HEK293 (cell line): ENCODE data around the gene RGS13.

ENCODE experiments used
- CTCF ChIA-PET: fragments of 350-600 bp; formaldehyde crosslinking; extraction: SDS; loops from one replicate; lab custom pipeline; 2021; ENCODE audit warnings: antibody characterized with exemption; lab: Yijun Ruan, JAX
- POLR2A ChIA-PET: fragments of 300-600 bp; formaldehyde crosslinking; extraction: SDS; loops from one replicate; lab custom pipeline; 2020; ENCODE audit warnings: antibody characterized with exemption, inconsistent platforms; lab: Yijun Ruan, JAX
- H3K27ac ChIP-seq: fragments of 200-500 bp; sonication (Bioruptor generic); 2 replicates; pipeline ENCODE4 v1.5.1; 2014; ENCODE audit warnings: low read depth, low read length, control low read depth, inconsistent platforms; ENCODE audit errors: extremely low read depth
- H3K36me3 ChIP-seq, 2 experiments: fragments of 200-500 bp in 1 of 2; sonication (Bioruptor generic) in 1 of 2; 1 replicate in 1 of 2; 2 replicates in 1 of 2; pipeline ENCODE4 v1.5.1; 2014 to 2017; ENCODE audit warnings: inconsistent platforms in 2 of 2, low read length in 2 of 2; ENCODE audit not compliant: control insufficient read depth in 2 of 2, insufficient read depth in 1 of 2
- H3K4me1 ChIP-seq: fragments of 200-500 bp; sonication (Bioruptor generic); 2 replicates; pipeline ENCODE4 v1.5.1; 2014; ENCODE audit warnings: mild to moderate bottlenecking, low read length, inconsistent platforms; ENCODE audit not compliant: control insufficient read depth, insufficient read depth
- H3K4me3 ChIP-seq: 2 replicates; pipeline ENCODE4 v1.5.1; 2011; ENCODE audit warnings: low read depth, mild to moderate bottlenecking, control low read depth, low read length, moderate library complexity
- H3K9me3 ChIP-seq: fragments of 200-500 bp; sonication (Bioruptor generic); 2 replicates; pipeline ENCODE4 v1.5.1; 2014; ENCODE audit warnings: low read depth, low read length, inconsistent platforms; ENCODE audit not compliant: control insufficient read depth, insufficient read depth
- GFI1B ChIP-seq: fragments of 450-650 bp; formaldehyde crosslinking; IDR thresholded peaks from 2 replicates; pipeline ENCODE4 v1.5.1; 2016; ENCODE audit warnings: missing biosample characterization, missing genetic modification characterization
- HOXA7 ChIP-seq: sonication (generic); formaldehyde crosslinking; IDR thresholded peaks from 2 replicates; pipeline ENCODE4 v1.8.1; 2022; ENCODE audit warnings: missing genetic modification reagents, borderline replicate concordance
- HOXC10 ChIP-seq: sonication (generic); formaldehyde crosslinking; IDR thresholded peaks from 2 replicates; pipeline ENCODE4 v1.8.1; 2023; ENCODE audit warnings: mild to moderate bottlenecking, missing genetic modification reagents
- MZF1 ChIP-seq: fragments of 450-650 bp; formaldehyde crosslinking; IDR thresholded peaks from 2 replicates; pipeline ENCODE4 v1.5.1; 2017; ENCODE audit warnings: missing biosample characterization, missing genetic modification characterization, borderline replicate concordance
- SCRT2 ChIP-seq: fragments of 450-650 bp; formaldehyde crosslinking; IDR thresholded peaks from 2 replicates; pipeline ENCODE4 v1.5.1; 2016; ENCODE audit warnings: missing biosample characterization, missing genetic modification characterization
- SP2 ChIP-seq: fragments of 450-650 bp; formaldehyde crosslinking; IDR thresholded peaks from 2 replicates; pipeline ENCODE4 v1.5.1; 2016; ENCODE audit warnings: missing biosample characterization, missing genetic modification characterization
- ZBTB1 ChIP-seq: fragments of 450-650 bp; formaldehyde crosslinking; IDR thresholded peaks from 2 replicates; pipeline ENCODE4 v1.5.1; 2016; ENCODE audit warnings: missing biosample characterization, missing genetic modification characterization
- ZNF155 ChIP-seq: fragments of 450-650 bp; formaldehyde crosslinking; IDR thresholded peaks from 2 replicates; pipeline ENCODE4 v1.5.1; 2016; ENCODE audit warnings: missing biosample characterization, missing genetic modification characterization
- ZNF175 ChIP-seq: fragments of 450-650 bp; formaldehyde crosslinking; IDR thresholded peaks from 2 replicates; pipeline ENCODE4 v1.5.1; 2016; ENCODE audit warnings: missing biosample characterization, missing genetic modification characterization
- ZNF2 ChIP-seq: fragments of 450-650 bp; formaldehyde crosslinking; IDR thresholded peaks from 2 replicates; pipeline ENCODE4 v1.5.1; 2016; ENCODE audit warnings: missing biosample characterization, missing genetic modification characterization
- ZNF473 ChIP-seq: fragments of 450-650 bp; formaldehyde crosslinking; IDR thresholded peaks from 2 replicates; pipeline ENCODE4 v1.5.1; 2017; ENCODE audit warnings: missing biosample characterization, missing genetic modification characterization
- ZNF510 ChIP-seq: fragments of 450-650 bp; formaldehyde crosslinking; IDR thresholded peaks from 2 replicates; pipeline ENCODE4 v1.5.1; 2018; ENCODE audit warnings: mild to moderate bottlenecking, missing genetic modification characterization, missing biosample characterization; ENCODE audit not compliant: insufficient replicate concordance
- ZNF514 ChIP-seq: fragments of 450-650 bp; formaldehyde crosslinking; IDR thresholded peaks from 2 replicates; pipeline ENCODE4 v1.5.1; 2016; ENCODE audit warnings: missing biosample characterization, missing genetic modification characterization
- ZNF621 ChIP-seq: fragments of 450-650 bp; formaldehyde crosslinking; IDR thresholded peaks from 2 replicates; pipeline ENCODE4 v1.5.1; 2017; ENCODE audit warnings: missing biosample characterization, missing genetic modification characterization
- ZNF677 ChIP-seq: fragments of 450-650 bp; IDR thresholded peaks from 2 replicates; pipeline ENCODE4 v1.5.0; 2018; ENCODE audit warnings: missing biosample characterization, mild to moderate bottlenecking, missing genetic modification characterization, moderate library complexity
- TF ChIP-seq, protein P1 (sequence below): fragments of 450-650 bp; formaldehyde crosslinking; IDR thresholded peaks from 2 replicates; pipeline ENCODE4 v1.5.1; 2016; ENCODE audit warnings: missing biosample characterization, missing genetic modification characterization, borderline replicate concordance
- TF ChIP-seq, protein P2 (sequence below): fragments of 450-650 bp; formaldehyde crosslinking; IDR thresholded peaks from 2 replicates; pipeline ENCODE4 v1.5.1; 2016; ENCODE audit warnings: missing biosample characterization, missing genetic modification characterization, borderline replicate concordance
- TF ChIP-seq, protein P3 (sequence below): fragments of 450-650 bp; formaldehyde crosslinking; IDR thresholded peaks from 2 replicates; pipeline ENCODE4 v1.5.1; 2016; ENCODE audit warnings: missing biosample characterization, missing genetic modification characterization
- TF ChIP-seq, protein P4 (sequence below): fragments of 450-650 bp; IDR thresholded peaks from 2 replicates; pipeline ENCODE4 v1.5.1; 2018; ENCODE audit warnings: missing biosample characterization, mild to moderate bottlenecking, missing genetic modification characterization
- TF ChIP-seq, protein P5 (sequence below): fragments of 450-650 bp; formaldehyde crosslinking; IDR thresholded peaks from 2 replicates; pipeline ENCODE4 v1.5.1; 2016; ENCODE audit warnings: missing biosample characterization, missing genetic modification characterization

RGS13 gene

DNA sequence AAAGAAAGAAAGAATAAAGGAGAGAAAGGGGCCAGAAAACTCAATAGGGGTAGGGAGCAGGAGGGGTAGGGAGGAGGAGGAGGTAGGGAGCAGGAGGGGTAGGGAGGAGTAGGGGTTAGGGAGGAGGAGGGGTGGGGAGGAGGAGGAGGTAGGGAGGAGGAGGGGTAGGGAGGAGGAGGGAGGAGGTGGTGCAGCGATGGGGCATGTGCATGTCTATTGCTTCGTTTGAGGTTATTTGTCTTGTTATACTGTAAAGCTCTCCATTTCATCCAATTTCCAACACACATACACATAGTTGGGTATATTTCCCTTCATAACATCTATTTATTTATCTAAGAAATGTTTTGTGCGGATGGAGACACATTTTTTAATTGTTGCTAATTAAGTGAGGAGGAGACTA, 40.6 kb upstream of the RGS13 start:
- POLR2A ChIA-PET = no interaction called here
- H3K27ac ChIP-seq = no peak overlapping the region
- no peak overlapping the region for H3K4me3 ChIP-seq
- TF ChIP-seq, protein P1, sequence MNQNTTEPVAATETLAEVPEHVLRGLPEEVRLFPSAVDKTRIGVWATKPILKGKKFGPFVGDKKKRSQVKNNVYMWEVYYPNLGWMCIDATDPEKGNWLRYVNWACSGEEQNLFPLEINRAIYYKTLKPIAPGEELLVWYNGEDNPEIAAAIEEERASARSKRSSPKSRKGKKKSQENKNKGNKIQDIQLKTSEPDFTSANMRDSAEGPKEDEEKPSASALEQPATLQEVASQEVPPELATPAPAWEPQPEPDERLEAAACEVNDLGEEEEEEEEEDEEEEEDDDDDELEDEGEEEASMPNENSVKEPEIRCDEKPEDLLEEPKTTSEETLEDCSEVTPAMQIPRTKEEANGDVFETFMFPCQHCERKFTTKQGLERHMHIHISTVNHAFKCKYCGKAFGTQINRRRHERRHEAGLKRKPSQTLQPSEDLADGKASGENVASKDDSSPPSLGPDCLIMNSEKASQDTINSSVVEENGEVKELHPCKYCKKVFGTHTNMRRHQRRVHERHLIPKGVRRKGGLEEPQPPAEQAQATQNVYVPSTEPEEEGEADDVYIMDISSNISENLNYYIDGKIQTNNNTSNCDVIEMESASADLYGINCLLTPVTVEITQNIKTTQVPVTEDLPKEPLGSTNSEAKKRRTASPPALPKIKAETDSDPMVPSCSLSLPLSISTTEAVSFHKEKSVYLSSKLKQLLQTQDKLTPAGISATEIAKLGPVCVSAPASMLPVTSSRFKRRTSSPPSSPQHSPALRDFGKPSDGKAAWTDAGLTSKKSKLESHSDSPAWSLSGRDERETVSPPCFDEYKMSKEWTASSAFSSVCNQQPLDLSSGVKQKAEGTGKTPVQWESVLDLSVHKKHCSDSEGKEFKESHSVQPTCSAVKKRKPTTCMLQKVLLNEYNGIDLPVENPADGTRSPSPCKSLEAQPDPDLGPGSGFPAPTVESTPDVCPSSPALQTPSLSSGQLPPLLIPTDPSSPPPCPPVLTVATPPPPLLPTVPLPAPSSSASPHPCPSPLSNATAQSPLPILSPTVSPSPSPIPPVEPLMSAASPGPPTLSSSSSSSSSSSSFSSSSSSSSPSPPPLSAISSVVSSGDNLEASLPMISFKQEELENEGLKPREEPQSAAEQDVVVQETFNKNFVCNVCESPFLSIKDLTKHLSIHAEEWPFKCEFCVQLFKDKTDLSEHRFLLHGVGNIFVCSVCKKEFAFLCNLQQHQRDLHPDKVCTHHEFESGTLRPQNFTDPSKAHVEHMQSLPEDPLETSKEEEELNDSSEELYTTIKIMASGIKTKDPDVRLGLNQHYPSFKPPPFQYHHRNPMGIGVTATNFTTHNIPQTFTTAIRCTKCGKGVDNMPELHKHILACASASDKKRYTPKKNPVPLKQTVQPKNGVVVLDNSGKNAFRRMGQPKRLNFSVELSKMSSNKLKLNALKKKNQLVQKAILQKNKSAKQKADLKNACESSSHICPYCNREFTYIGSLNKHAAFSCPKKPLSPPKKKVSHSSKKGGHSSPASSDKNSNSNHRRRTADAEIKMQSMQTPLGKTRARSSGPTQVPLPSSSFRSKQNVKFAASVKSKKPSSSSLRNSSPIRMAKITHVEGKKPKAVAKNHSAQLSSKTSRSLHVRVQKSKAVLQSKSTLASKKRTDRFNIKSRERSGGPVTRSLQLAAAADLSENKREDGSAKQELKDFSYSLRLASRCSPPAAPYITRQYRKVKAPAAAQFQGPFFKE (tag by site-specific recombination) = no peak
- TF ChIP-seq, protein P2, sequence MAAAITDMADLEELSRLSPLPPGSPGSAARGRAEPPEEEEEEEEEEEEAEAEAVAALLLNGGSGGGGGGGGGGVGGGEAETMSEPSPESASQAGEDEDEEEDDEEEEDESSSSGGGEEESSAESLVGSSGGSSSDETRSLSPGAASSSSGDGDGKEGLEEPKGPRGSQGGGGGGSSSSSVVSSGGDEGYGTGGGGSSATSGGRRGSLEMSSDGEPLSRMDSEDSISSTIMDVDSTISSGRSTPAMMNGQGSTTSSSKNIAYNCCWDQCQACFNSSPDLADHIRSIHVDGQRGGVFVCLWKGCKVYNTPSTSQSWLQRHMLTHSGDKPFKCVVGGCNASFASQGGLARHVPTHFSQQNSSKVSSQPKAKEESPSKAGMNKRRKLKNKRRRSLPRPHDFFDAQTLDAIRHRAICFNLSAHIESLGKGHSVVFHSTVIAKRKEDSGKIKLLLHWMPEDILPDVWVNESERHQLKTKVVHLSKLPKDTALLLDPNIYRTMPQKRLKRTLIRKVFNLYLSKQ (tag by site-specific recombination) = no peak
- TF ChIP-seq HOXA7 (CRISPR knock-in tag) (no peak), ZNF677 (no peak), ZNF514 (tag by site-specific recombination) (no peak), ZBTB1 (tag by site-specific recombination) (no peak), ZNF510 (no peak), ZNF621 (tag by site-specific recombination) (no peak), GFI1B (tag by site-specific recombination) (no peak), MZF1 (tag by site-specific recombination) (no peak), SCRT2 (tag by site-specific recombination) (no peak), ZNF175 (tag by site-specific recombination) (no peak), HOXC10 (CRISPR knock-in tag) (no peak)
- TF ChIP-seq, protein P3, sequence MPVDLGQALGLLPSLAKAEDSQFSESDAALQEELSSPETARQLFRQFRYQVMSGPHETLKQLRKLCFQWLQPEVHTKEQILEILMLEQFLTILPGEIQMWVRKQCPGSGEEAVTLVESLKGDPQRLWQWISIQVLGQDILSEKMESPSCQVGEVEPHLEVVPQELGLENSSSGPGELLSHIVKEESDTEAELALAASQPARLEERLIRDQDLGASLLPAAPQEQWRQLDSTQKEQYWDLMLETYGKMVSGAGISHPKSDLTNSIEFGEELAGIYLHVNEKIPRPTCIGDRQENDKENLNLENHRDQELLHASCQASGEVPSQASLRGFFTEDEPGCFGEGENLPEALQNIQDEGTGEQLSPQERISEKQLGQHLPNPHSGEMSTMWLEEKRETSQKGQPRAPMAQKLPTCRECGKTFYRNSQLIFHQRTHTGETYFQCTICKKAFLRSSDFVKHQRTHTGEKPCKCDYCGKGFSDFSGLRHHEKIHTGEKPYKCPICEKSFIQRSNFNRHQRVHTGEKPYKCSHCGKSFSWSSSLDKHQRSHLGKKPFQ (tag by site-specific recombination) = no peak
- TF ChIP-seq, protein P4, sequence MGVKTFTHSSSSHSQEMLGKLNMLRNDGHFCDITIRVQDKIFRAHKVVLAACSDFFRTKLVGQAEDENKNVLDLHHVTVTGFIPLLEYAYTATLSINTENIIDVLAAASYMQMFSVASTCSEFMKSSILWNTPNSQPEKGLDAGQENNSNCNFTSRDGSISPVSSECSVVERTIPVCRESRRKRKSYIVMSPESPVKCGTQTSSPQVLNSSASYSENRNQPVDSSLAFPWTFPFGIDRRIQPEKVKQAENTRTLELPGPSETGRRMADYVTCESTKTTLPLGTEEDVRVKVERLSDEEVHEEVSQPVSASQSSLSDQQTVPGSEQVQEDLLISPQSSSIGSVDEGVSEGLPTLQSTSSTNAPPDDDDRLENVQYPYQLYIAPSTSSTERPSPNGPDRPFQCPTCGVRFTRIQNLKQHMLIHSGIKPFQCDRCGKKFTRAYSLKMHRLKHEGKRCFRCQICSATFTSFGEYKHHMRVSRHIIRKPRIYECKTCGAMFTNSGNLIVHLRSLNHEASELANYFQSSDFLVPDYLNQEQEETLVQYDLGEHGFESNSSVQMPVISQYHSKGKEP (tag by site-specific recombination) = no peak
- CTCF ChIA-PET = no interaction called here
- no peaks in the 10 kb centered on the region for H3K4me1 ChIP-seq
- H3K9me3 ChIP-seq = no peaks in the 10 kb centered on the region
- no peaks in the 10 kb centered on the region for H3K36me3 ChIP-seq

DNA sequence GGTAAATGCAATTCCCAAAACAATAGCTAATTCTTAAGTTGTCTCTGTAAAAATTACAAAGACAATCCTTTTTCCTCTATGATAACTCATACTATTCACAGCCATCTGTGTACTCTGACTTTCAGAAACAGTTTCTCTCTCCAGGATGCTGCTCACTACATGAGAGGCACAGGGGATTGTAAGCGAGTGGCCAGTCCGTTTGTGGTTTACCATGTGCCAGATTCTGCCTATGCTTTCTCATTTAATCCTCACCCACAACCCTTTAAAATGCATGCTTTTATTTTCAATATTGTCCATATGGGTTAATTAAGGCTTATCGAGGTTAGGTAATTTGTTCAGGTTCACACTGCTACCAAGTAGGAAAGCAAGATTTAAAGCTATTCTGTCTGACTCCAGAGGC, 37.4 kb upstream of the RGS13 start:
- Histone ChIP-seq H3K4me3 (no peak overlapping the region), H3K9me3 (no peaks in the 10 kb centered on the region), H3K4me1 (no peaks in the 10 kb centered on the region), H3K27ac (no peak overlapping the region), H3K36me3 (no peaks in the 10 kb centered on the region)
- POLR2A ChIA-PET = no interaction called here
- no peak for TF ChIP-seq ZNF2
- TF ChIP-seq ZNF155 (tag by site-specific recombination) = no peak
- no peak for TF ChIP-seq SP2 (tag by site-specific recombination)
- TF ChIP-seq, protein P5, sequence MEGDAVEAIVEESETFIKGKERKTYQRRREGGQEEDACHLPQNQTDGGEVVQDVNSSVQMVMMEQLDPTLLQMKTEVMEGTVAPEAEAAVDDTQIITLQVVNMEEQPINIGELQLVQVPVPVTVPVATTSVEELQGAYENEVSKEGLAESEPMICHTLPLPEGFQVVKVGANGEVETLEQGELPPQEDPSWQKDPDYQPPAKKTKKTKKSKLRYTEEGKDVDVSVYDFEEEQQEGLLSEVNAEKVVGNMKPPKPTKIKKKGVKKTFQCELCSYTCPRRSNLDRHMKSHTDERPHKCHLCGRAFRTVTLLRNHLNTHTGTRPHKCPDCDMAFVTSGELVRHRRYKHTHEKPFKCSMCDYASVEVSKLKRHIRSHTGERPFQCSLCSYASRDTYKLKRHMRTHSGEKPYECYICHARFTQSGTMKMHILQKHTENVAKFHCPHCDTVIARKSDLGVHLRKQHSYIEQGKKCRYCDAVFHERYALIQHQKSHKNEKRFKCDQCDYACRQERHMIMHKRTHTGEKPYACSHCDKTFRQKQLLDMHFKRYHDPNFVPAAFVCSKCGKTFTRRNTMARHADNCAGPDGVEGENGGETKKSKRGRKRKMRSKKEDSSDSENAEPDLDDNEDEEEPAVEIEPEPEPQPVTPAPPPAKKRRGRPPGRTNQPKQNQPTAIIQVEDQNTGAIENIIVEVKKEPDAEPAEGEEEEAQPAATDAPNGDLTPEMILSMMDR = no peak
- no peak for TF ChIP-seq ZNF473 (tag by site-specific recombination)
- TF ChIP-seq, all 188 proteins: peak for 0
- CTCF ChIA-PET = interaction anchor here (0.6 to 1.6 kb wide), 3 partner anchors 20 to 124 kb away, joined by 3 to 4 read pairs (median 3); no protein-coding TSS in a partner anchor
